Osteoblast (primary cell): ENCODE measurements around the gene FAM174C. TPM values are rescaled to one million over a fixed set of nuclear protein-coding genes. Genes with fewer than 3 reads are reported as not detected.

Experiments used
- DNase-seq: peaks from one replicate; pipeline ENCODE4 v3.0.0; 2011; ENCODE audit warnings: low spot score, mixed read lengths; ENCODE audit not compliant: insufficient read length; ENCODE audit errors: missing footprints
- H2AFZ ChIP-seq: 2 replicates; pipeline ENCODE4 v1.6.0; 2011; ENCODE audit warnings: mild to moderate bottlenecking, low read length
- H3K27ac ChIP-seq: 2 replicates; pipeline ENCODE4 v1.5.1; 2011; ENCODE audit warnings: mild to moderate bottlenecking, low read depth, low read length, moderate library complexity
- H3K27me3 ChIP-seq: 2 replicates; pipeline ENCODE4 v1.6.0; 2012; ENCODE audit warnings: mild to moderate bottlenecking, control low read depth, inconsistent platforms, low read length, moderate library complexity; ENCODE audit not compliant: insufficient read depth
- H3K36me3 ChIP-seq: 2 replicates; pipeline ENCODE4 v1.5.1; 2011; ENCODE audit warnings: mild to moderate bottlenecking, low read length, control low read depth, moderate library complexity; ENCODE audit not compliant: insufficient read depth
- H3K4me1 ChIP-seq: 2 replicates; pipeline ENCODE4 v1.5.1; 2011; ENCODE audit warnings: mild to moderate bottlenecking, low read length, control low read depth, moderate library complexity; ENCODE audit not compliant: insufficient read depth
- H3K4me2 ChIP-seq: 2 replicates; pipeline ENCODE4 v1.6.0; 2011; ENCODE audit warnings: mild to moderate bottlenecking, low read length; ENCODE audit not compliant: insufficient read depth
- H3K4me3 ChIP-seq: fragments of 200-600 bp; sonication (generic); 3 replicates; pipeline ENCODE4 v1.5.1; 2012; ENCODE audit warnings: mild to moderate bottlenecking, low read length, inconsistent platforms; ENCODE audit not compliant: insufficient read depth
- H3K79me2 ChIP-seq: 2 replicates; pipeline ENCODE4 v1.6.0; 2012; ENCODE audit warnings: mild to moderate bottlenecking, low read length, control low read depth, inconsistent platforms; ENCODE audit not compliant: insufficient read depth
- H3K9me3 ChIP-seq: 2 replicates; pipeline ENCODE4 v1.5.1; 2011; ENCODE audit warnings: low read depth, low read length, control low read depth
- H4K20me1 ChIP-seq: 2 replicates; pipeline ENCODE4 v1.6.0; 2012; ENCODE audit warnings: mild to moderate bottlenecking, low read length, control low read depth; ENCODE audit not compliant: insufficient read depth
- CTCF ChIP-seq: IDR thresholded peaks from 2 replicates; pipeline ENCODE4 v1.5.1; 2011; ENCODE audit warnings: mild to moderate bottlenecking, low read depth, low read length, moderate library complexity; ENCODE audit errors: extremely low read depth
- total RNA-seq: library from RNA; depleted of rRNA; stranded (reverse); fragments of >200 nt; gene quantifications from 2 replicates; pipeline ENCODE4 v1.2.3, GENCODE V29; 2012

Gene FAM174C
- total RNA-seq, 1 donor, result 25.0 TPM

DNA sequence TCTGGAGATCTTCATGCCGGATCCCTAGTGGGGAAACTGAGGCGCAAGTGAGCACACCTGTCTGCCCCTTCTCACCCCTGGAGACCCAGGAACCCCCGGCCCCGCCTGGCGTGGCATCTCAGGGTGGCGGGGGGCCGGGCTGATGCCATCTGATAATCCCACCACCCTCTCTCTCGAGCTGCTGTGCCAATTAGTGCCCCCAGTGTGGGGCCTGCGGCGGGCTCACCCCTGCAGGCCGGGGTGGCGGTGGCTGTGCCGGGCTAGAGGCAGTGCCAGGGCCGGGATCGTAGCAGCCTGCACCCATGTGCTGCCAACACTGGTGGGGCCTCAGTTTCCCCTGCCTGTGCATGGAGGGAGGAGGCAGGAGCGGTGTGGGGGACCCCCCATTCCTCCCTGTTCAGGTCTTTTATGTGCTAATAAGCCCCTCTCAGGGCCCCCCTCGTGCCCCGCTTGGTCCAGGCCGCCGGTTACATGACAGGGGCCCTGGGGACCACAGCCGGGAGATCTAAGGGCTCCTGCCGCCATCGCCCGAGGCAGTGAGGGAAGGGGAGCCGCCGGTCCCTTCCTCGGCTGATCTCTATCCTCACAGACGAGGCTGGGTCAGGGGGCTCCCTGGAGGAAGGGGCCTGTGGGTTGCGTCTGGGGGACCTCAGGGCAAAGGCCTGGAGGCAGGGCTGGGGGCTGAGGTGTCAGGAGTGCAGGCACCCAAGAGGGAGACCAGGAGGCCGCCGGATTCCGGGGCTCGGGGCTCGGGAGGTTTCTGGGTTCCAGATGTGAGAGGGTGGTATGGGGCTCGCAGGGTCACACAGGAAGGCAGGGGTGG lies 18.7 kb downstream of the FAM174C start:
- no peaks in the 10 kb centered on the region for H3K9me3 ChIP-seq
- no peaks in the 10 kb centered on the region for H3K79me2 ChIP-seq
- H2AFZ ChIP-seq, result no peak overlapping the region
- H3K36me3 ChIP-seq, result no peaks in the 10 kb centered on the region
- H3K4me2 ChIP-seq, result no peak overlapping the region
- H3K27me3 ChIP-seq, result peaks cover 5% of the 10 kb centered on the region
- no peak overlapping the region for H3K4me3 ChIP-seq
- DNase-seq, result no peak
- no peaks in the 10 kb centered on the region for H3K4me1 ChIP-seq
- no peaks in the 10 kb centered on the region for H4K20me1 ChIP-seq
- H3K27ac ChIP-seq, result no peak overlapping the region
- TF ChIP-seq CTCF, result no peak

GRCh38 chr19:1294688-1295087 lies 19.4 kb downstream of the FAM174C start:
- Histone ChIP-seq H3K27me3 (peaks cover 5% of the 10 kb centered on the region), H4K20me1 (no peaks in the 10 kb centered on the region), H2AFZ (no peak overlapping the region), H3K4me1 (no peaks in the 10 kb centered on the region), H3K4me2 (no peak overlapping the region), H3K9me3 (no peaks in the 10 kb centered on the region), H3K36me3 (no peaks in the 10 kb centered on the region), H3K4me3 (no peak overlapping the region), H3K27ac (no peak overlapping the region), H3K79me2 (no peaks in the 10 kb centered on the region)
- TF ChIP-seq CTCF, result no peak
- no peak for DNase-seq

GRCh38 chr19:1295169-1296012 lies 20.1 kb downstream of the FAM174C start:
- DNase-seq, result peak; percentile 98
- Histone ChIP-seq H4K20me1 (no peaks in the 10 kb centered on the region), H3K79me2 (no peaks in the 10 kb centered on the region), H3K4me1 (no peaks in the 10 kb centered on the region), H3K36me3 (no peaks in the 10 kb centered on the region), H3K9me3 (no peaks in the 10 kb centered on the region), H3K4me3 (no peak overlapping the region), H3K27me3 (peaks cover 5% of the 10 kb centered on the region), H2AFZ (no peak overlapping the region), H3K4me2 (no peak overlapping the region), H3K27ac (no peak overlapping the region)
- TF ChIP-seq CTCF, result no peak

GRCh38 chr19:1296078-1296477 lies 20.7 kb downstream of the FAM174C start:
- no peak overlapping the region for H3K4me3 ChIP-seq
- no peak overlapping the region for H3K4me2 ChIP-seq

More at GRCh38 chr19:1296078-1296477, 20.7 kb downstream of the FAM174C start:
- no peak overlapping the region for H3K27ac ChIP-seq
- H4K20me1 ChIP-seq, result no peaks in the 10 kb centered on the region
- no peaks in the 10 kb centered on the region for H3K9me3 ChIP-seq
- H3K27me3 ChIP-seq, result peaks cover 5% of the 10 kb centered on the region
- no peaks in the 10 kb centered on the region for H3K79me2 ChIP-seq
- H3K4me1 ChIP-seq, result no peaks in the 10 kb centered on the region
- H2AFZ ChIP-seq, result no peak overlapping the region
- no peaks in the 10 kb centered on the region for H3K36me3 ChIP-seq
- DNase-seq, result no peak
- TF ChIP-seq CTCF, result no peak
